SK-N-SH (cell line): ENCODE measurements around the gene PTEN.

Source experiments
- CTCF ChIP-seq: fragments of 200-600 bp; sonication (generic); IDR thresholded peaks from 2 replicates; pipeline ENCODE4 v1.6.1; 2017; ENCODE audit warnings: antibody characterized with exemption, mild to moderate bottlenecking, moderate library complexity
- EZH2phosphoT487 ChIP-seq: fragments of 200-600 bp; sonication (generic); IDR thresholded peaks from 2 replicates; pipeline ENCODE4 v1.6.1; 2017; ENCODE audit warnings: low read depth, mixed run types, mild to moderate bottlenecking, antibody characterized with exemption, moderate library complexity, borderline replicate concordance
- GABPA ChIP-seq: IDR thresholded peaks from 2 replicates; pipeline ENCODE4 v1.4.0; 2012; ENCODE audit warnings: low read depth, mild to moderate bottlenecking
- MAX ChIP-seq: IDR thresholded peaks from 2 replicates; pipeline ENCODE4 v1.4.0; 2012; ENCODE audit warnings: low read depth
- SIN3A ChIP-seq: IDR thresholded peaks from 2 replicates; pipeline ENCODE4 v1.6.1; 2012; ENCODE audit warnings: low read depth, mild to moderate bottlenecking, low read length, moderate library complexity, borderline replicate concordance
- USF2 ChIP-seq: fragments of 150-350 bp; IDR thresholded peaks from 2 replicates; pipeline ENCODE4 v1.6.1; 2017; ENCODE audit warnings: antibody characterized with exemption, low read length, low read depth, borderline replicate concordance

DNA sequence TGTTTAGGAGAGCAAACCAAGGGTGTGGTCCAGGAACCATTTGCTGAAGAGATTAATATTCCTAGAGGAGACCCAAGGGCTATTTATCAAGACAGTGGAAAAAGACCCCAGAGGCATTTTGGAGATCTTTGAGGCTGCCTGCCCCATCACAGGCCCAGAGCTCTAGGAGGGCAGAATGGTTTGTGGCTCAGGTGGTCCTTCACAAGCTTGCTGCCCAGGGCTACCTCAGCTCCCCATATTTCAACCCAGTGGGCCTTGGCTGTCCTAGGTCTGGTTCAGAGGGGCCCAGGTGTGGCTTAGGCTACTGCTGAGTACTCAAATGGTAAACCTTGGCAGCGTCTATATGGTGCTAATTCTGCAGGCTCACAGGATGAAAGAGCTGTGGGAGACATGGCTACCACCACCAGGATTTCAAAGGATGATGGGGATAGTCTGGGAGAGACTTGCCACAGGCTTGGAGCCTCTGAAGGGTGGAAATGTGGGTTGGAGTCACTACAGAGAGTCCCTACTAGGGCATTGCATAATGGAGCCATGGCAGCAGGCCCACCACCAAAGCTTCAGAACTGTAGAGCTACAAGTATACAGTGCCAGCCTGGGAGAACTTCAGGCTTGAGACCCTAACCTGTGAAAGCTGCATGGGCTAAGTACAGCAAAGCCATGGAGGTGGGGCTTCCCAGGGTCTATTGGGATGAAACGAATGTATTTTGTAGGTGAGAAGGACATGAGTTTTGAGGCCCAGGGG lies 24.3 kb downstream of the PTEN start:
- no peak for TF ChIP-seq GABPA
- no peak for TF ChIP-seq SIN3A
- no peak for TF ChIP-seq CTCF
- no peak for TF ChIP-seq EZH2phosphoT487
- no peak for TF ChIP-seq USF2
- no peak for TF ChIP-seq MAX
